ENCODE measurements around the gene UNC13C.
A peak's percentile ranks its signal among the peaks of the same experiment; 100 is the strongest.

UNC13C gene

DNA sequence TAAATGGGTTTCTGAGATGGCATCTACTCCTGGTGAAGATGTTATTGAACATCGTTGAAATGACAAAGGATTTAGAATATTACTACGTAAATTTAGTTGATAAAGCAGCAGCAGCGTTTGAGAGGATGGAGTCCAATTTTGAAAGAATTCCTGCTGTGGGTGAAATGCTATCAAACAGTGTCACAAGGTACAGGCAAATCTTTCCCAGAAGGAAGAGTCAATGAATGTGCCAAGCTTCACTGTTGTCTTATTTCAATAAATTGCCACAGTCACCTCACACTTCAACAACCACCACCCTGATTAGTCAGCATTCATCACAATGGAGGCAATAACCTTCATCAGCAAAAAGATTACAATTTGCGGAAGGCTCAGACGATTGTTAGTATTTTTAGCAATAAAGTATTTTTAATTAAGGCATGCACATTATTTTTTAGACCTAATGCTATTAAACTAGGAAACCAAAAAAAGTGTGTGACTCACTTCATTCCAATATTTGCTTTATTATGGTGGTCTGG is 142.8 kb downstream of the UNC13C start:
- Histone ChIP-seq H3K79me2 (ENCODE audit: control insufficient read depth, insufficient read depth, low read length) (no peaks in the 10 kb centered on the region), H3K23ac (ENCODE audit: low read length) (no peak overlapping the region)

GRCh38 chr15:54127574-54127973 is 149.3 kb downstream of the UNC13C start:
- H3K4me2 ChIP-seq (ENCODE audit: low read length): no peak overlapping the region
- no CpG with 5 or more reads among the region's 2 CpGs for WGBS (ENCODE audit: extremely low coverage, insufficient coverage, low lambda C conversion rate)
- no peak overlapping the region for H3K4ac ChIP-seq (ENCODE audit: low read depth, low read length)

More for the DNA sequence above, 142.8 kb downstream of the UNC13C start:
- H2BK120ac ChIP-seq (ENCODE audit: low read depth, low read length): no peak overlapping the region
- no peak overlapping the region for H2AK5ac ChIP-seq (ENCODE audit: low read length)
- no peak for DNase-seq
- H3K56ac ChIP-seq (ENCODE audit: low read length): no peak overlapping the region
- H2BK15ac ChIP-seq (replicated peaks; ENCODE audit: low read depth): no peak overlapping the region
- no peak overlapping the region for H2BK5ac ChIP-seq (ENCODE audit: low read length)
- H3K27ac ChIP-seq (ENCODE audit: low read depth, low read length): no peak overlapping the region
- WGBS (ENCODE audit: extremely low coverage, insufficient coverage, low lambda C conversion rate): no CpG with 5 or more reads among the region's 5 CpGs
- no peak overlapping the region for H3K4ac ChIP-seq (ENCODE audit: low read depth, low read length)
- H4K5ac ChIP-seq (ENCODE audit: low read length): no peak overlapping the region
- no peak overlapping the region for H3K9ac ChIP-seq (ENCODE audit: low read length)
- no peaks in the 10 kb centered on the region for H3K36me3 ChIP-seq (ENCODE audit: control insufficient read depth, insufficient read depth, low read length)
- no peak overlapping the region for H3K18ac ChIP-seq (ENCODE audit: low read length)
- H3K79me1 ChIP-seq (ENCODE audit: low read length): no peaks in the 10 kb centered on the region
- no peak overlapping the region for H3K4me2 ChIP-seq (ENCODE audit: low read length)
- no peaks in the 10 kb centered on the region for H3K27me3 ChIP-seq (ENCODE audit: insufficient read depth, low read length, poor library complexity)
- H4K8ac ChIP-seq (ENCODE audit: low read depth, low read length): no peak overlapping the region
- H3K4me1 ChIP-seq (ENCODE audit: control insufficient read depth, low read depth, low read length): no peaks in the 10 kb centered on the region
- H3K4me3 ChIP-seq (ENCODE audit: low read length): no peak overlapping the region

DNA sequence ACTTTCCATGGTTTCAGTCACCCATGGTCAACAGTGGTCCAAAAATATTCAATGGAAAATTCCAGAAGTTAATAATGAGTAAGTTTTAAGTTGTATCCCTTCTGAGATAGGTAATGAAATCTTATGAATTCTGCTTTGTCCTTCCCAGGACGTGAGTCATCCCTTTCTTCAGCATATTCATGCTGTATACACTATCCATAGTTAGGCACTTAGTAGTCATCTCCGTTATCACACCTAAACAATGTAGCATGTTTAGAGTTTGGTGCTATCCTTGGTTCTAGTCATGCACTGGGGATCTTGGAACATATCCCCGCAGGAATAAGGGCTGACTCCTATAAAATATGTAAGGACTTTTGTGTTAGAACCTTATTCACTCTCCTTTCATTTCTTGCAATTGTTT is 153.2 kb downstream of the UNC13C start:
- H3K79me1 ChIP-seq (ENCODE audit: low read length): no peaks in the 10 kb centered on the region
- H3K27me3 ChIP-seq (ENCODE audit: insufficient read depth, low read length, poor library complexity): no peaks in the 10 kb centered on the region
- no peak overlapping the region for H3K27ac ChIP-seq (ENCODE audit: low read depth, low read length)
- no peaks in the 10 kb centered on the region for H3K4me1 ChIP-seq (ENCODE audit: control insufficient read depth, low read depth, low read length)
- no peak overlapping the region for H3K4ac ChIP-seq (ENCODE audit: low read depth, low read length)
- no peak overlapping the region for H3K56ac ChIP-seq (ENCODE audit: low read length)
- no peak overlapping the region for H3K9ac ChIP-seq (ENCODE audit: low read length)
- H2BK120ac ChIP-seq (ENCODE audit: low read depth, low read length): no peak overlapping the region
- no peak overlapping the region for H3K4me3 ChIP-seq (ENCODE audit: low read length)
- no peak overlapping the region for H4K5ac ChIP-seq (ENCODE audit: low read length)
- no peak overlapping the region for H2AK5ac ChIP-seq (ENCODE audit: low read length)
- H3K18ac ChIP-seq (ENCODE audit: low read length): no peak overlapping the region
- no peak overlapping the region for H4K8ac ChIP-seq (ENCODE audit: low read depth, low read length)
- no peak overlapping the region for H3K23ac ChIP-seq (ENCODE audit: low read length)
- no peak overlapping the region for H3K4me2 ChIP-seq (ENCODE audit: low read length)
- no peaks in the 10 kb centered on the region for H3K79me2 ChIP-seq (ENCODE audit: control insufficient read depth, insufficient read depth, low read length)
- DNase-seq: no peak
- no CpG with 5 or more reads among the region's 3 CpGs for WGBS (ENCODE audit: extremely low coverage, insufficient coverage, low lambda C conversion rate)
- no peaks in the 10 kb centered on the region for H3K36me3 ChIP-seq (ENCODE audit: control insufficient read depth, insufficient read depth, low read length)
- H2BK15ac ChIP-seq (replicated peaks; ENCODE audit: low read depth): no peak overlapping the region
- H2BK5ac ChIP-seq (ENCODE audit: low read length): no peak overlapping the region

More at GRCh38 chr15:54127574-54127973, 149.3 kb downstream of the UNC13C start:
- H3K4me3 ChIP-seq (ENCODE audit: low read length): no peak overlapping the region
- no peak overlapping the region for H2BK120ac ChIP-seq (ENCODE audit: low read depth, low read length)
- no peak overlapping the region for H2BK15ac ChIP-seq (replicated peaks; ENCODE audit: low read depth)
- no peak overlapping the region for H3K18ac ChIP-seq (ENCODE audit: low read length)
- H3K27me3 ChIP-seq (ENCODE audit: insufficient read depth, low read length, poor library complexity): no peaks in the 10 kb centered on the region
- no peak overlapping the region for H3K23ac ChIP-seq (ENCODE audit: low read length)
- H3K9ac ChIP-seq (ENCODE audit: low read length): no peak overlapping the region
- no peak overlapping the region for H2AK5ac ChIP-seq (ENCODE audit: low read length)
- no peaks in the 10 kb centered on the region for H3K4me1 ChIP-seq (ENCODE audit: control insufficient read depth, low read depth, low read length)
- H2BK5ac ChIP-seq (ENCODE audit: low read length): no peak overlapping the region
- no peak overlapping the region for H3K56ac ChIP-seq (ENCODE audit: low read length)
- H3K36me3 ChIP-seq (ENCODE audit: control insufficient read depth, insufficient read depth, low read length): no peaks in the 10 kb centered on the region
- H4K8ac ChIP-seq (ENCODE audit: low read depth, low read length): no peak overlapping the region
- DNase-seq: no peak
- H4K5ac ChIP-seq (ENCODE audit: low read length): no peak overlapping the region
- no peaks in the 10 kb centered on the region for H3K79me2 ChIP-seq (ENCODE audit: control insufficient read depth, insufficient read depth, low read length)
- H3K79me1 ChIP-seq (ENCODE audit: low read length): no peaks in the 10 kb centered on the region
- H3K27ac ChIP-seq (ENCODE audit: low read depth, low read length): no peak overlapping the region

DNA sequence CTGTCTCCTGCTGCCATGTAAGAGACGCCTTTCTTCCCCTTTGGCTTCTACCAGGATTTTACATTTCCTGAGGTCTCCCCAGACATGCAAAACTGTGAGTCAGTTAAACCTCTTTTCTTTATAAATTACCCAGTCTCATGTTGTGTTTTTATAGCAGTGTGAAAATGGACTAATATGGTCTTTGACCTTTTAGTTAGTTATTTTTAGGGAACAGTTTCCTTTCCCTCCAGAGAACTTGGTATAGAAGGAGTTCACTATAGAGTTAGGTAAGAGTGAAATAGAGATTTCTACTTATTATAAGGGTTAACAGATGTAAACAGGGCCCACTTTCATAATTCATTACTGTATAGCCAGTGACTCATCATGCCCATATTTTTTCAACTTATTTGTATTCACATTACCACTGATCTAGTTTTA is 170.9 kb downstream of the UNC13C start:
- Histone ChIP-seq H4K8ac (ENCODE audit: low read depth, low read length) (no peak overlapping the region), H2BK120ac (ENCODE audit: low read depth, low read length) (no peak overlapping the region), H3K23ac (ENCODE audit: low read length) (no peak overlapping the region), H3K79me1 (ENCODE audit: low read length) (no peaks in the 10 kb centered on the region), H3K36me3 (ENCODE audit: control insufficient read depth, insufficient read depth, low read length) (no peaks in the 10 kb centered on the region), H3K56ac (ENCODE audit: low read length) (no peak overlapping the region), H3K4me3 (ENCODE audit: low read length) (no peak overlapping the region), H3K79me2 (ENCODE audit: control insufficient read depth, insufficient read depth, low read length) (no peaks in the 10 kb centered on the region), H3K18ac (ENCODE audit: low read length) (peak overlapping the region; percentile 68), H2BK5ac (ENCODE audit: low read length) (no peak overlapping the region), H2BK15ac (replicated peaks; ENCODE audit: low read depth) (no peak overlapping the region), H3K4me2 (ENCODE audit: low read length) (no peak overlapping the region), H3K9ac (ENCODE audit: low read length) (no peak overlapping the region), H3K27me3 (ENCODE audit: insufficient read depth, low read length, poor library complexity) (no peaks in the 10 kb centered on the region), H4K5ac (ENCODE audit: low read length) (no peak overlapping the region), H3K4ac (ENCODE audit: low read depth, low read length) (no peak overlapping the region), H3K4me1 (ENCODE audit: control insufficient read depth, low read depth, low read length) (no peaks in the 10 kb centered on the region), H3K27ac (ENCODE audit: low read depth, low read length) (no peak overlapping the region), H2AK5ac (ENCODE audit: low read length) (no peak overlapping the region)
- WGBS (ENCODE audit: extremely low coverage, insufficient coverage, low lambda C conversion rate): no CpG with 5 or more reads among the region's 1 CpG
- DNase-seq: no peak

GRCh38 chr15:54150255-54150654 is 172.0 kb downstream of the UNC13C start:
- Histone ChIP-seq H4K8ac (ENCODE audit: low read depth, low read length) (no peak overlapping the region), H3K27ac (ENCODE audit: low read depth, low read length) (no peak overlapping the region), H3K36me3 (ENCODE audit: control insufficient read depth, insufficient read depth, low read length) (no peaks in the 10 kb centered on the region), H2BK15ac (replicated peaks; ENCODE audit: low read depth) (no peak overlapping the region), H3K23ac (ENCODE audit: low read length) (no peak overlapping the region), H3K4me2 (ENCODE audit: low read length) (no peak overlapping the region), H3K4me3 (ENCODE audit: low read length) (no peak overlapping the region), H3K9ac (ENCODE audit: low read length) (no peak overlapping the region), H2BK120ac (ENCODE audit: low read depth, low read length) (no peak overlapping the region), H3K79me2 (ENCODE audit: control insufficient read depth, insufficient read depth, low read length) (no peaks in the 10 kb centered on the region), H3K4me1 (ENCODE audit: control insufficient read depth, low read depth, low read length) (no peaks in the 10 kb centered on the region), H3K4ac (ENCODE audit: low read depth, low read length) (no peak overlapping the region), H4K5ac (ENCODE audit: low read length) (no peak overlapping the region), H3K79me1 (ENCODE audit: low read length) (no peaks in the 10 kb centered on the region), H3K18ac (ENCODE audit: low read length) (no peak overlapping the region), H2BK5ac (ENCODE audit: low read length) (no peak overlapping the region), H3K27me3 (ENCODE audit: insufficient read depth, low read length, poor library complexity) (no peaks in the 10 kb centered on the region), H2AK5ac (ENCODE audit: low read length) (no peak overlapping the region), H3K56ac (ENCODE audit: low read length) (no peak overlapping the region)
- WGBS (ENCODE audit: extremely low coverage, insufficient coverage, low lambda C conversion rate): no CpG with 5 or more reads among the region's 4 CpGs
- no peak for DNase-seq

GRCh38 chr15:54159012-54159411 is 180.8 kb downstream of the UNC13C start:
- no peak overlapping the region for H3K4ac ChIP-seq (ENCODE audit: low read depth, low read length)
- no peak overlapping the region for H3K4me3 ChIP-seq (ENCODE audit: low read length)
- H2BK15ac ChIP-seq (replicated peaks; ENCODE audit: low read depth): no peak overlapping the region
- no peaks in the 10 kb centered on the region for H3K27me3 ChIP-seq (ENCODE audit: insufficient read depth, low read length, poor library complexity)
- H3K79me2 ChIP-seq (ENCODE audit: control insufficient read depth, insufficient read depth, low read length): no peaks in the 10 kb centered on the region
- H3K27ac ChIP-seq (ENCODE audit: low read depth, low read length): no peak overlapping the region
- DNase-seq: no peak
- no peak overlapping the region for H3K4me2 ChIP-seq (ENCODE audit: low read length)
- no peaks in the 10 kb centered on the region for H3K79me1 ChIP-seq (ENCODE audit: low read length)
- no peak overlapping the region for H4K8ac ChIP-seq (ENCODE audit: low read depth, low read length)
- no peak overlapping the region for H4K5ac ChIP-seq (ENCODE audit: low read length)
- no peak overlapping the region for H2BK5ac ChIP-seq (ENCODE audit: low read length)
- no peaks in the 10 kb centered on the region for H3K4me1 ChIP-seq (ENCODE audit: control insufficient read depth, low read depth, low read length)
- no peak overlapping the region for H2BK120ac ChIP-seq (ENCODE audit: low read depth, low read length)
- H3K36me3 ChIP-seq (ENCODE audit: control insufficient read depth, insufficient read depth, low read length): no peaks in the 10 kb centered on the region
- no peak overlapping the region for H3K23ac ChIP-seq (ENCODE audit: low read length)
- no CpG with 5 or more reads among the region's 4 CpGs for WGBS (ENCODE audit: extremely low coverage, insufficient coverage, low lambda C conversion rate)
- no peak overlapping the region for H3K18ac ChIP-seq (ENCODE audit: low read length)
- no peak overlapping the region for H3K56ac ChIP-seq (ENCODE audit: low read length)
- no peak overlapping the region for H3K9ac ChIP-seq (ENCODE audit: low read length)
- no peak overlapping the region for H2AK5ac ChIP-seq (ENCODE audit: low read length)
